GM18499 (cell line): ENCODE measurements around the gene DDX3X.

Experiments
- ATAC-seq: cut with Tn5 transposase; IDR thresholded peaks from one replicate; pipeline ENCODE4 v1.9.1; 2021; ENCODE audit warnings: moderate number of reproducible peaks; ENCODE audit not compliant: insufficient read depth, unreplicated experiment

DDX3X gene

GRCh38 chrX:41326431-41326830, 7.5 kb upstream of the DDX3X start:
- no peak for ATAC-seq

GRCh38 chrX:41327341-41327740, 6.6 kb upstream of the DDX3X start:
- no peak for ATAC-seq

DNA sequence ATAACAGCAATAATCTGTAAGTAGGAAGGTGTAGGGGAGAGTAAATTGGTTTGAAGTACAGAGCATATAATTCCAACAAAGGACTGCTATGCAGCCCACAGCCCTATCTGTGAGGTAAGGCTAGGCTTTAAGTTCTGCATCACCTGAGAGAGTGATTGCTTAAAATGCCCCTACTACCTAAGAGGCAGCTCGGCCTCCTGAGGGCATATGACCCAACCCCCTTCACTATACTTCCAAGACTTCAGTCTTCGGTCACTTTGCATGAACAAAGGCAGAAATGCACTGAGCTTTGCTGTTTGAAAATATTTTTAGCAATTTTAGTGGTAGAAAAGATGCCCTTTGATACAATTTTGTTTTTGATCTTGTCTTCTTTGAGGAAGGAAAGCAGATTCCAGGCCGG, 4.9 kb upstream of the DDX3X start:
- no peak for ATAC-seq

DNA sequence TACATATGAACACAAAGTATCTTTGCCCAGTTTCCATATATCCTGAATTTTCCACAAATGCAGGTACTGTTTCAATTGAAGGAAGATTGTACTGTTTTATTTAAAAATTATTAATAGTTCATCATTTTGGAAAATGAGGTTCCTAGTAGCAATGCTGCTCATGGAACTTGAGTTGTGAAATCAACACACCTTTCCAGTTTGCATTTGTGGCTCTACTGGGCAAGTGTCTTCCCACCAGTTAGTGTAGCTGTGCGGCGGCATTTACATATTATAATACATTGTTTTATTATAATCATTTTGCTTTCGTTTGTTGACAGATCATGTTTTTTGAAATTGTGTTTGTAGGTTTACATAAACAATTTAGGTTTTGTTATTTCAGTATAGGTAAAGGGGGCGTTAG, 2.0 kb upstream of the DDX3X start:
- no peak for ATAC-seq

- no peak for ATAC-seq
These were observed 1.5 kb upstream of the DDX3X start for GRCh38 chrX:41332408-41333002.

DNA sequence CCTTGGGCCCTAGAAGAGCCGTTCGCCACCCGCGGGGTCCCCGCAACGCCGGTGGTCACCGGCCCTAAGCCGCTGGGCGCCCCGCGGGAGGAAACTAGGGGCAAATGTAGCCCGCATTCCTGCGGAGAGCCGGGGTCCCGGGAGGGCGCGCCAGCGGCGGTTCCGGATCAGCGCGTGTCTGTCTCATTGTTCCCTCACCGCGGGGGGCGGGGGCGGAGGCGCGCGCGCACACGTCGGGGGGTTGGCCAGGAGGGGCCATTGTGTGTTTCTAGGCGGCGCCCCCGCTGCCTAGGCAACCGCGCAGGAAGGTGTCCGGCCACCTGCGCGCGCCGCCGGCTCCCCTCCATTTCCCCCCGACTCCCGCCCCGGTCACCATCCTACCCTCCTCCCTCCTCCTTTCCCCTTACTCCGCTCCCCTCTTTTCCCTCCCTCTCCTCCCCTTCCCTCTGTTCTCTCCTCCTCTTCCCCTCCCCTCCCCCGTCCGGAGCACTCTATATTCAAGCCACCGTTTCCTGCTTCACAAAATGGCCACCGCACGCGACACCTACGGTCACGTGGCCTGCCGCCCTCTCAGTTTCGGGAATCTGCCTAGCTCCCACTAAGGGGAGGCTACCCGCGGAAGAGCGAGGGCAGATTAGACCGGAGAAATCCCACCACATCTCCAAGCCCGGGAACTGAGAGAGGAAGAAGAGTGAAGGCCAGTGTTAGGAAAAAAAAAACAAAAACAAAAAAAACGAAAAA, 789 bp upstream of the DDX3X start:
- ATAC-seq = peak; percentile 24

- peak; percentile 5 for ATAC-seq
These were observed 618 bp downstream of the DDX3X start for GRCh38 chrX:41334363-41335197.

- ATAC-seq = no peak
These were observed 1.4 kb downstream of the DDX3X start for GRCh38 chrX:41335198-41335957.

GRCh38 chrX:41335958-41336331, 2.0 kb downstream of the DDX3X start:
- no peak for ATAC-seq

- ATAC-seq = no peak
These were observed 2.5 kb downstream of the DDX3X start for GRCh38 chrX:41336447-41336846.

DNA sequence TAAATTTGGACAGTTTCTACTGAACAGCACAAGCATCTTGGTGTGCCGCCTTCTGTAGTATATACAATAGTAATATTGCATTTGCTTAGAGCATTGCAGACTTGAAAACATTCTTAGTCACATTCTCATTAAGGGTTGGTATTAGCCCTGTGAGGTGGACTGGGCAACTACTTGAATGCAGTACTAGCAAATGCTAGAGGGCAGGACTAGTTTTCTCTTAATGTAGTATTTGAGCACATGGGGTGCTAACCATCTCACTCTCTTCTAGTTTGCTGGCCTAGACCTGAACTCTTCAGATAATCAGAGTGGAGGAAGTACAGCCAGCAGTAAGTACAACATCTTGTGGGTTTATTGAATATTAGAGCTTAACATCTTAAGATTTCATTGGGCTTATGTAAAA, 3.2 kb downstream of the DDX3X start:
- ATAC-seq = no peak

- no peak for ATAC-seq
These were observed 4.5 kb downstream of the DDX3X start for GRCh38 chrX:41338436-41338835.

DNA sequence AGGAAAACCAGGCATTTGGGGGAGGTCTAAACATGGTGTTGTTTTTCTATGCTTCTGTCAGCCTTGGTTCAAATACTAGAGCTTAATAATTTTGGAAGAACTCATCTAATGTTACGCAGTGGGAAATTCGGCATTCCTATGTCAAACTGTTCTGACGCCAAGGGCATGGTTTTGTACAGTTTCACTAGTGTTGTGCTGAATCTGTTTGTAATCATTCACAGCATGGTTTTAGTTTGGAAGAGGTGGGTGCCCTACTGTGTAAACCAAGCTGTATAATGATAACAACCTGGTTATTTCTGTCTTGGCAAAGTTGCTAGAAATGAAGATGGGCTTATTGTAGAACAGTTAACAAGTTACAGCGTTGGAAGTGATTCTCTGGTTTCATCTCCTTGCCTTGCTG, 5.2 kb downstream of the DDX3X start:
- no peak for ATAC-seq

DNA sequence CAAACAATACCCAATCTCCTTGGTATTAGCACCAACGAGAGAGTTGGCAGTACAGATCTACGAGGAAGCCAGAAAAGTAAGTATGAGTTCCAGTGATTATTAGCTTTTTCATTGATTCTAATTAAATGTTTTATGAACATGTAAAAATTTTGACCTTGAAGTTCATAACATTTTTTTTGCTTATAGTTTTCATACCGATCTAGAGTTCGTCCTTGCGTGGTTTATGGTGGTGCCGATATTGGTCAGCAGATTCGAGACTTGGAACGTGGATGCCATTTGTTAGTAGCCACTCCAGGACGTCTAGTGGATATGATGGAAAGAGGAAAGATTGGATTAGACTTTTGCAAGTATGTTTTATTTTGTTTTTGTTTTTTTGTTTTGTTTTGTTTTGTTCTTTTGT, 10.1 kb downstream of the DDX3X start:
- ATAC-seq = no peak

GRCh38 chrX:41347186-41347585, 13.2 kb downstream of the DDX3X start:
- ATAC-seq = no peak

- no peak for ATAC-seq
These were observed 14.6 kb downstream of the DDX3X start for GRCh38 chrX:41348551-41348950.

GRCh38 chrX:41350150-41350975, 16.4 kb downstream of the DDX3X start:
- ATAC-seq = no peak

GRCh38 chrX:41350976-41351569, 17.1 kb downstream of the DDX3X start:
- no peak for ATAC-seq

DNA sequence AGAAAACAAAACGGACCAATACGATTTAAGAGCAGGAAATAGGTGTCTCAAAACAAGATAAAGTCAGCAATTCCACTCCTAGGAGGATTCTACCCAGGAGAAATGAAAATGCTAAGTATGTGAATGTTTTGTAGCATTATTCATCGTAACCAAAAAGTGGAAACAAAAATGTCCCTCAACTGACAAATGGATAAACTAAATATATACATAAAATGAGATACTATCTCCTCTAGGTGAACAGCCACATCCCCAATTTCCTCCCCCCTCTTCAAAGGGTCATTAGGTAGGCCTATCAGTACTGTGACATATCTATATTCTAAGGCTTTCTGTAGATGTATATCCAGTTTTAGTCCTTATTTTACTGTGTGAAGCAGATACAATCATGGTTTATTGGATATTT, 18.0 kb downstream of the DDX3X start:
- no peak for ATAC-seq
